Nucleus accumbens (tissue), 56 donors: ENCODE data around the gene PVALEF.

Experiments
- DNase-seq, 56 donors: peaks; one replicate each; lab custom pipeline; 2025; lab: John Stamatoyannopoulos, UW

The PVALEF gene

DNA sequence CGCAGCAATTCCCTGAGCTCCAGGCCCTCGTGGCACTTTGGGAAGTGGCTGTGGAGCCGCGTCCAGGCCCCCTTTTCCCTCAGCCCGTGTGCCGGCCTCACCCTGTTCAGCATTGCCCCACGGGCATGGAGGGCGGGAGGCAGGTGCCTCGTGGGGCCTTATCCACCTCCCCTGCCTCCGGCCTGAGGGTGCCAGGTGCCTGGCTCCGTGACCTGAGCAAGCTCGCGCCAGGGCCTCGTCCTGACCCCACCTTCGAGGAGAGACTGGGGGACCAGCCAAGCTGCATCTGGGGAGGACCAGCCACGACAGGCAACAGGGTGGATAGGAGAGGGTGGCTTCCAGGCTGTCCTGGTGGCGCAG is 27.7 kb downstream of the PVALEF start:
- no peak for DNase-seq

DNA sequence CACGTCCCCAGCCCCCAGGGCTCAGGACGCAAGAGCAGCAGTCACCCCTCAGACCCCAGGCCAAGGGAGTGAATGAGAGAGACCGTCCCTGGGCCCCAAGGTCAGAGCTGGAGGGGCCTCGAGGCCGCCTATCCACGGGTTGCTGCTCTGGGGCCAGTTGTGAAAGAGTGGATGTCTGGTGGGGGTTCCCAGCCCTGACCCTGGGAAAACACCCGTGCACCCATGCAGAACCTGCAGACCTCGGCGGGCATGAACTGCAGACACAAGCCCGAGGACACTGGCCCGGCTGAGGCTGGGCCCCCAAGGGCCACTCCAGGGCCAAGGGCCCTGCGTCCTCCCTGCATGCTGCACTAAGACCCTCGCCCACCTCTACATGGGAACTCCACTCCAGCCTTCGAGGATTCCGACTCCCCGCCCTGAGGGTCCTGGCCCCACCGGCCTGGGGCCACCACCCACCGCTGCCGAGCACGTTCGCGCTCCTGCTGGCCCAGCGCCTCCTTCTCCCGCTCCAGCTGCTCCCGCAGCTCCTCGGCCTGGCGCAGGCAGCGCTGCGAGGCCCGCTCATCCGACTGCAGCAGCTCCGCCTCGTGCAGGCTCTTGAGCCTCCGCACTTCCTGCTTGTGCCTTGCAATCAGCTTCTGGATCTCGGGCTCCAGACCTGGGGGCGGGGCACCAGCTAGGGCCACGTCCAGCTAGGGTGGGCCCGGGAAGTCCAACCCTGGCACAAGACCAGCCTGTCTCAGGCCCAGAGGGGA is 28.3 kb downstream of the PVALEF start:
- DNase-seq: no peak

DNA sequence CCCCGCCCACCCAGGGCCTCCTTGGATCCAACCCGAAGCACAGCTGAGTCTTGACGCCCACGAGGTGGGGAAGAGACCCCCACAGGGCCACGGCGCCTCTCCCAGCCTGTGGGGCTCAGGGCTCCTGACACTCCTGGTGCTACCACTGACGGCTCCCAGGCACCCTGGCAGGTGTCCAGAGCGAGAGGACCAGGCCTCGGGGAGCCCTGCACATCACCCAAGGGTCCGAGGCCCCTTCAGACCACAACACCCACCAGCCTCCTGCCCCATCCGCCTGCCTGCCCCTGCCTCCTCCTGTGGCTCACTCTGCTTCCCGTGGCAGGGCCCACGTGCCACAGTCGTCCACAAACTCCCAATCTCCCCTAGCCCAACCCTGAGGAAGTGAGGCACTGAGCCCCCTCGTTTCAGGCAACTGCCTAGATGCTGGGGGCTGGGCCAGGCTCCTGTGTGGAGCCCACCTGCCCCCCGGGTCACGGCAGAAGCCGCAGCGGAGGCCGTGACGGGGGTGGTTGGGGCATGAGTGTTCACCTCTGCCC is 29.0 kb downstream of the PVALEF start:
- DNase-seq: no peak

DNA sequence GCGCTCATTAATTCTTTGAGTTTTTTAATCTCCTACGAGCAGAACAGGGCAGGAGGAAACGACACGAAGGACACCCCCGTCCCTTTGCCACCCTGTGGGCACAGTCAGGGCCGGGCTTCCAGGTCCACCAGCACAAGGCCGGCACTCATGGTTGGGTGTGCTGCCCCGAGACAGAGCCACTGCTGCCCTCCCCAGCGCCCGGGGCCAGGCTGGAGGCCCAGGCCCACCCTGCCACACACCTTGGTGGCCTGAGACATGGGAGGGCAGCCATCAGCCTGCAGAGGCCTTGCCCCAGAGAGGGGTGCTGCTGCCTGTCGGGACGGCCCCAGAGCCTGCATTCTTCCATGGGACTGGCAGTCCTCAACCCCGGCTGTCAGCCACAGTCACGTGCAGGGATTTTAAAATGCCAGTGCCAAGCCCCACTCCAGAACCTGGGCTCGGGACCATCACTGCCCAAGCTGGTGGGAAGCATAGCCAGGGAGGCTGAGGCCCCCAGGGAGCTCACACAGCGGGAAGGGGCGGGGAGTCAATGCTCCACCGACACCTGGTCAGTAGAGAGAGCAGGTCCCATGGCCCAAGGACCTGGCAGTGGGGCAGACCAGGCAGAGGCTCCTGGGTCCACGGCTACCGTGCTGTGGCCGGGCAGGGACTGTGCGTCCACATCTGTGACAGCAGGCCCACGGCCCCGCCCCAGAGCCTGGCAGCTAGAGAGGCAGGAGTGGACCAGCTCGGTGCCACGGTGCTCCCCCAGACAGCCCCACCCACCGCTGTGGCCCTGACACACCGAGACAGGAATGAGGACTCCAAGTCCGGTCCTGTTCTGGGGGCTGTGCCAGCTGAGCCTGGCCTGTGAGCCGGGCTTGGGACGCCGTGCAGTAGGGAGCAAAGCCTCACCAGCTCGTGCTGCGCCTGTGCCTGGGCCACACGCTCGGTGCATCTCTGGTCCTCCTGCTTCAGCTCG is 29.9 kb downstream of the PVALEF start:
- no peak for DNase-seq

DNA sequence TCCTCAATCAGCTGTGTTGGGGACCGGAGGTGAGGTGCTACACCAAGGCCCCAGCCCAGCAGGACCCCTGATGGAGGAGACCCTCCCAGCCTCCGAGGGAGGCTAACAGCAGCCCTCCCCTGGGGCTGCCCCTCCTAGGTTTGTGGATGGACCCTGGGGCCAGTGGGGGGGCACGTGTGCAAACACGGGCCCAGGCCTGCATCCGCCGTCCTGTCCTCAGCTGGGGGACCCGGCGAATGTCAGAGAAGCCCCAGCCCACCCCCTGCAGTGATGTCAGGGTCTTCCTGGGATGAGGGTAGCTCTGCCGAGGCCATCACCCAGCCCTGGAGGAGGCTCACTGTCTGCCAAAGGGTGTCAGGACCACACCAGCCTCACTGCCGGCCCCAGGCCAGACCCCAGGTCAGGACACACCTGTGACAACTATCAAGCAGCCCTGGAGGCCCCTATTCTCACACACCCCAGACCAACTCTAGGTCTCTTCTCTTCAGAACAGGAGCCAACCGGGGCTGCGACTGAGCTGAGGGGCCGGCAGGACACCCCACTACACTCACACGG is 30.7 kb downstream of the PVALEF start:
- no peak for DNase-seq

DNA sequence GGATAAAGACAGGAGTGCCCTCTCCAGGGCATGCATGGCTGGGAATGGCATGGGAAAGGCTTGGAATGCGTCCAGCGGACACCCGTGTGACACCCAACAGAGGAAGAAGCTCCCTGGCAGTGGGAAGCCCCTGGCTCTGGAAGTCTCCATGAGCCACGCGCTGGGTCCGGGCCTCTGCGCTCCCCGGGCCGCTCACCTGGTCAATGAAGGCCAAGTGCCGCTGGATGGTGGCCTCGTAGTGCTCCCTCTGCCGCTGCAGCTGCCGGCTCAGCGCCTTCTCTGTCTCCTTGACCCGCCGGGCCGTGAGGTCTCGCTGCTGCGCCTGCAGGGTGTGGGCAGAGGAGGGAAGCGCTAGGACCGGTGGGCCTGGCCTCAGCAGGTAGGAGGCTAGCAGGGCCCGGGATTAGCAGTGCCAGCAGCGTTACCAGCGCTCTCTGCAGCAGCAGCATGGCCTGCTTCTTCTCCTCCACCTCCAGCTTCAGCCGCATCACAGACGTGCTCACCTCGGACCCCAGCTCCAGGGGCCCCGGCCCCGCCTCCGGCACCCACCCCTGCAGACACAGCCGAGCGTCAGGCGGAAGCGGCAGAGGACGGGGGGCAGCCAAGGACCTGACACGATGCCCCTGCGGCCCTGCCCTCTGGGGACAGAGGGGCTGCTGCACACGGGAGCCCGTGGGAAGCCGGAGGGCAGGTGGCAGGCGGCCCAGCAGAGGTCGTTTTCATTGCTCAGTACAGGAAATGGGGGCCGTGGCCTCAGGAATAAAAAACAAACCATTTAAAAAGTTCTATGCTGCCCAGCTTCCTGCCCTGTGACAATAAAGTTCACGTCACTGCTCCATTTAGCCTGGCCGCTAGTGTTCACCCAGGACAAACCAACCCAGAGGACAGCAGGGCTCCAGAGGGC is 31.4 kb downstream of the PVALEF start:
- no peak for DNase-seq

DNA sequence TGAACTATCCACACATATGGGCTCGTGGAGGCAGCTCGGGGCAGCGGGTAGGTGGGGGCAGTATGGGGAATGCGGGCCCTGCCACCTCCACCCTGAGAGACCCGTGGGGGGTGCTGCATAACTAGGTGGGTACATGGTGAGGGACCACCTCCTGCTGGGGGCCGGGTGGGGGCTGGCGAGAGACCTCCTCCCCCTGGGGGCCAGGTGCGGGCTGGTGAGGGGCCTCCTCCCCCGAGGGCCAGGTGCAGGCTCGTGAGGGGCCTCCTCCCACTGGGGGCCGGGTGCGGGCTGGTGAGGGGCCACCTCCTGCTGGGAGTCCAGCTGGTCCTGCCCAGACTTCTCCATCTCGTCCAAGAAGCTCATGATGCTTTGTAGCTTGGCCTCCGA is 32.1 kb downstream of the PVALEF start:
- no peak for DNase-seq

DNA sequence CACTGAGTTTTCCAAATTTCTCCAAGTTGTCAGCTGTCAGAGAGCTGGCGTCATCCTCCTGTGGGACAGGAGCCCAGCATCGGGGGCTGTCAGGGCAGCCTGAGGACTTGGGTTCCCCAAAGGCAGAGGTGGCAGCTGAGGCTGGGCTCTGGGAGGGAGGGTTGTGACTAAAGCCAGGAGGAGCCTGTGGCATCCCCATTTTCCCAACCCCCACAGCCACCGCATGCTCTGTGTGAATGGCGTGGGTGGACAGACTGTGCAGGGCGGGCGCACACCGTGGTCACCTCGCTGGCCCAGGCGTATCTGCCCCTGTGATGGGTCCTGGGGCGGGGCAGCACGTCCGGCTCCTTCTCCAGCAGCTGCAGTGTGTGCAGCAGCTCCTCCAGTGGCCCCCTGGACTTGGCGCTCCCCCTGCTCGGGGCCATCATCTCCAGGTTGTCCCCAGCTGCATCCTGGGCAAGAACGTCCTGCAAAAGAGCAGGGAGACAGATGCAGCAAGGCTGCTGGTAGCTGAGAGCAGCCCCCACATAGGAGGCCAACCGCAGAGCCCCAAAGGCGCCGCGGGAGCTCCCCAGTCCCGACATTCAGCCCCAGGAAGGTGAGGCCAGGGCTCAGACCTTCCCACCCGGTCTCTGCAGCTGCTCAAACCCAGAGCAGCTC is 32.7 kb downstream of the PVALEF start:
- DNase-seq: no peak

DNA sequence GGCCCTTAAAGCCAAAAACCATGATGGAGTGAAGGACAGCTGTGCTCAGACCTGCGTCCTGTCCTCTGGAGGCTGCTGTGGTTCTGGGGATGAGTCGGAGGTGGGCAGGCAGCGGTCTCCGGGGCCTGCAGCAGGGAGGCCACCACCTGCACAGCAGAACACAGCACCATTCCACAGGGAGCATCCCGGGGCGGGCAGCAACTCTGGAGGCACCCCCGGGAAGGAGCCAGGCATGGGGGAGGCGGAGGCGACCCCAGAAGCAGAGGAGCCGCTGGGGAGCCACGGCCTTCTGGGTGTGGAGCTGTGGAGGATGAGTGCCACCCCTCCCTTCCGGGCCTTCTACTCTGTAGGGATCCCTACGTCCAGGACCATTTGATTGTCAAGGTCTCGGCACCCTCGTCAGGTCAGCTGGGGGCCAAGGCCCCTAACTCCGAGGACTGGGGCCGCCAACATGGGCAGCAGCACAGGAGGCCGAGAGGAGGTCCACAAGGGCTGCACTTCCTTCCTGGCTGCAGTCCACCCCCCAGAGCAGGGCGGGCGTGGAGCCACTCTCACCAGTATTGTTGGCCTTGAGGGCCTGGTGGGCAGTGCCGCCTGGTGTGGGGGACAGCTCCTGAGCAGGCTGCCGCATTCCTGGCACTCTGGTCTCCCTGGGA is 33.6 kb downstream of the PVALEF start:
- no peak for DNase-seq

DNA sequence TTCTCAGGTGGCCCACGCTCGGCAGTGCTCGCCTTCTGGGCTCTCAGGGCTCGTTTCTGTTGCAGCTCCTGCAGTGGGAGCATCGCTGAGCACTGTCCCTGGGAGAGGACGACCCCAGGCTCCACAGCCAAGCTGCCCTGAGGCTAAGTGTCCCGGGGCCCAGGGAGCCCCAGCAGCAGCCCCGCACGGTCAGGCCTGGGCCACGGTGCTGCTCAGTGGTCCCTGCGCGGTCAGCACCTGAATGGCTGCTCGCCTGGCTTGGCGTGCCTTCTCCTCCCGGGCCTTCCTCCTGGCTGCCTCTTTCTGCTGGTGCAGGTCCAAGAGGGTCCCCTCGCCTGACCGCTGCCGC is 34.1 kb downstream of the PVALEF start:
- DNase-seq: no peak

DNA sequence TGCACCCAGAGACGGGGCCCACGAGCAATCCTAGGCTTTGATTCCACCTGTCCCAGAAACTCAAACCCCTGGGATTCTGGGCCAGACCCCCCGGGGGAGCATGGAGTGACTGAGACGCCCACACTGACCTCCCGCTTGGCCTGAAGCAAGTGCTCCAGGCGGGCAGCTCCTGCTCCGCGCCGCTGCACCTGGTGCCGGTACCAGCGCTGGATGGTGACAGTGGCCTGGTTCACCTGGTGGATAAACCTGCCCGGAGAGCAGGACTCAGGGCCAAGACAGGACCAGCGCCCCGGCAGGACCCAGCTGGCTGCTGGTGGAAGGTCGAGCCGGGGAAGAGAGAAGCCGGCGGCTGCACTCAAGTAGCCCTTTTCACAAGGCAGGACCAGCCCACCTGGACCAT is 34.9 kb downstream of the PVALEF start:
- DNase-seq: no peak

DNA sequence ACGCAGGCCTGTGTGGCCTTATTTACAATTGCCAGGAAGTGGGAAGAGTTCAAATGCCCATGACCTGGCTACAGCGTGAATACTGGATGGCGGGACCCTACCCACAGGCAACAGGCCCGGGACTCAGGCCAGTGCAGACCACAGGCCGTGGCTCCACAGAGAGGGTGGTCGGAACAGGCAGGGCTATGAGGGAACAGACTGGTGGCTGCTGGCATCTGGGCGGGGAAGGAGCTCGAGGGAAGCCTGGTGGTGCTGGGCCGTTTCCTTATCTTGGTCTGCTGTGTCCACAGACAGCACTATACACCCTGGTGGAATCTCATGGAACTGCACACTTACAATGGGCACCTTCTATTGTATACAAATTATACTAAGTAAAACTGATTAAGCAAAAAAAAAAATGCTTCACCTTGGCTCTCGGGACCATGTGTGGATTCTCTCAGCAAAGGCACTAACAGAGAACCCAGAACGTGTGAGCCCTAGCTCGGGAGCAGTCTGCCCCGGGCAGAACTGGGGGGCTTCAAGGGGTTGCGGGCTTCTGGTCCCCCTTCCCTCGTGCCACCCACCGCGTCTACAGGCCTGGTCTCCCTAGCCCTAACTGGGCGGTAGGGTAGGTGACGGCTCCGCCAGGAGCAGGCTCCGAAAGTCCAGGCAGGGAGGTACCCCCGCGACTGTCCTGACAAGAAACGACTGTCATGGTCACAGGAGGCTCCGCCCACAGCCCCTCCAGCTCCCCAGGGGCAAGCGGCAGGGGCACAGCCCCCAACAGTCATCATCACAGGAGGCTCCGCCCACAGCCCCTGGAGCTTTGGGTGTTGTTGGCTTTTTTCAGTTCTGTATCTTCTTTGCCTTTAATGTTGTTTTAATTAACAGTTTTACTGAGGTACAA is 35.6 kb downstream of the PVALEF start:
- DNase-seq: peak in 45 of 56 donors; percentile 2 to 76 (median 31)

DNA sequence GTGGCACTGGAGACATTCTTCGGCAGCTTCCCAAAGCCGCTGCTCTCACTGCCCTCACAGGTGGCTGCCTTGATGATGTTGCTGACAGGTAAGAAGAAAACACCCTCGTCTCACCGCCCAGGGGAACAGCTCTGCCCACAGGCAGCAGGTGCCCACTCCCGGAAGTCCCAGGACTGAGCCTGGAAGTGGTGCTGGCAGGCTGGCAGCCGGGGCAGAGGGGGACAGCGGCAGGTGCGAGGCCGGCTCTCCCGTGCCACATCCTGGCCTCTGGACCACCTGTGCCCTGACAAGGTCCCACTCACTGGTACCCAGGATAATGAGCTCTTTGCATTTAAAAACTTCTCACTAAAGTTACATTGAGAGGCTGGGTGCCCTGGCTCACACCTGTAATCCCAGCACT is 37.0 kb downstream of the PVALEF start:
- no peak for DNase-seq

DNA sequence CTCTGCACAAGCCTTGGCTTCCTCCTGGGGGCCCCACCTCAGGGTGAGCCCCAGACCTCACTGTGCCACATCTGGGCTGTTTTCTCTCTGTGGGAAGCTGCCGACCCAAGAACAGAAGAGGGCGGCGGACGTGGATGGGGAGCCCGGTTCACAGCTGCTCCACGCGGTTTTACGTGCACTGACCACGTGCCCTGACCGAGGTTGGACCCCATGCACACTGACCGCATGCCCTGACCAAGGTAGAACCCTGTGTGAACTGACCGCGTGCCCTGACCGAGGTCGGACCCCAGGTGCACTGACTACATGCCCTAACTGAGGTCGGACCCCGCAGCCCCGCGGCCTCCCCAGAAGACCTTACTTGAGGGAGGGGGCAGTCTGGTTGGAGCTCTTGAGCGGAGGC is 37.8 kb downstream of the PVALEF start:
- DNase-seq: no peak

DNA sequence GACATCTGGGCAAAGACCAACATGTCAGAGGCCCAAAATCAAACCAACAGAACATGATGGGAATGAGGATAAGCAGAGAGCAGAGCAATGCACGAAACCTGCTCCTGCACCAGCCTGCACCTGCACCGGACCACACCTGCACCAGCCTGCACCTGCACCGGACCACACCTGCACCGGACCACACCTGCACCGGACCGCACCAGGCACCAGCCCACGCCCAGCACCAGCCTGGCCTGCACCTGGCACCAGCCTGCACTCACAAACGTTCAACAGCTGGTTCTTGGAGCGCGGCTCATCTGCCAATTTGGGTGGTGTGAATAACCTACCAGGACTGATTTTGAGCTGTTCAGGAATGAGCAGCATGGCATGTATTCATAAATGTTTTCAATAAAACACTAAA is 39.3 kb downstream of the PVALEF start:
- no peak for DNase-seq

DNA sequence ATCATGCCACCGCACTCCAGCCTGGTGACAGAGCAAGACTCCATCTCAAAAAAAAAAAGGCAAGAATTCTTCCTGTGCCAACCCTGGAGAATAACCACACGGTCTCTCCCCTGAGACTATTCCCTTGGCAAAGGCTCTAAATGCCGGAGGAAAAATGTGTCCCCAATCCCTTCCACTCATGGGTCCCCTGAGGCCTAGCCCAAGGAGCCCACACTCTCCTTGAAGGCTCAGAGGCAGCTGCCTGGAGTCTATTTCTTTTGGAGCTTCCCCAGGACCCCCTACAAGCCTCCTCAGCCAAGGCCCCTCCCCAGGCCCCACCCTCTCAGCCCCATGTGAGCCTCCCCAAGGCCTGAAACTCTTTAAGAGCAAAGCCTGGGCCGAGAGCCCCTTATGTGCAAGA is 40.9 kb downstream of the PVALEF start:
- DNase-seq: no peak

DNA sequence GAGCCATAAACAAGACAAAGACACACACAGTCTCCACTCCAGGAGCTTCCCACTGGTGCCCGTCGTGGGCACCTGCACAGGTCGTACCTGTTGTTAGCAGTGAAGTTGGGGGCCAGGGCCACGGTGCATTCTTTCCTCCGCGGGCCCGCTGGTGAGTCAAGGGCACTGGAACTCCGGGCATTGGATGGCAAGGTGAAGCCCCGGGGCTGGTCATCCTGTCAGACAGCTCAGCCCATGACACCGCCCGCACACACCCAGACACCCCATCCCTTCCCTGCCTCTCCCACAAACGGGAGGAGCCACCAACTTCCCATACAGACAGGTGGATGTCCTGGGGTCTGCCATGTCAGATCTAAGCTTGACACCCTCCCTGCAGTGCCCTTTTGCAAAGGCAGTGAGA is 41.4 kb downstream of the PVALEF start:
- DNase-seq: no peak
